ENCODE results near the gene FBXO46.

DNA sequence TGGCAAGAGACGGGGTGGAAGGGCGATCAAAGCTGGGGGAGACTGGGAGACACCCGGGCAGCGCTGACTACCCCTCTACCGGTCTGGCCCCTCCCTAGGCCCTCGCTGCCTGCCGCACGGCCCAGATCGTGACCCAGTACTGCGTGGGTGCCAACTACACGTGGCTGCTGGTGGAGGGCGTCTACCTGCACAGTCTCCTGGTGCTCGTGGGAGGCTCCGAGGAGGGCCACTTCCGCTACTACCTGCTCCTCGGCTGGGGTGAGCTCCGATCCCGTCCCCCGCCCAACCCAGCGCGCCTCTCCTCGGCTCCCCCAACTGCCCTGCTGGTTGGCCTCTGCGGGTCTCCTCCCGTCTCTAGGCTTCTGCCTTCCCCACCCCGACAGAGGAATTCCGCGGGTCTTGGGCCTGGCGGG, 53.8 kb downstream of the FBXO46 start:
- TF ChIP-seq, protein P1, sequence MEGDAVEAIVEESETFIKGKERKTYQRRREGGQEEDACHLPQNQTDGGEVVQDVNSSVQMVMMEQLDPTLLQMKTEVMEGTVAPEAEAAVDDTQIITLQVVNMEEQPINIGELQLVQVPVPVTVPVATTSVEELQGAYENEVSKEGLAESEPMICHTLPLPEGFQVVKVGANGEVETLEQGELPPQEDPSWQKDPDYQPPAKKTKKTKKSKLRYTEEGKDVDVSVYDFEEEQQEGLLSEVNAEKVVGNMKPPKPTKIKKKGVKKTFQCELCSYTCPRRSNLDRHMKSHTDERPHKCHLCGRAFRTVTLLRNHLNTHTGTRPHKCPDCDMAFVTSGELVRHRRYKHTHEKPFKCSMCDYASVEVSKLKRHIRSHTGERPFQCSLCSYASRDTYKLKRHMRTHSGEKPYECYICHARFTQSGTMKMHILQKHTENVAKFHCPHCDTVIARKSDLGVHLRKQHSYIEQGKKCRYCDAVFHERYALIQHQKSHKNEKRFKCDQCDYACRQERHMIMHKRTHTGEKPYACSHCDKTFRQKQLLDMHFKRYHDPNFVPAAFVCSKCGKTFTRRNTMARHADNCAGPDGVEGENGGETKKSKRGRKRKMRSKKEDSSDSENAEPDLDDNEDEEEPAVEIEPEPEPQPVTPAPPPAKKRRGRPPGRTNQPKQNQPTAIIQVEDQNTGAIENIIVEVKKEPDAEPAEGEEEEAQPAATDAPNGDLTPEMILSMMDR (IDR thresholded peaks at IDR 0.05): no peak
- no peak for TF ChIP-seq EZH2 (IDR thresholded peaks at IDR 0.05; ENCODE audit: borderline replicate concordance, insufficient read depth, low read depth, low read length, poor library complexity, severe bottlenecking)
